HCEC 1CT (cell line): ENCODE data around the gene EEF2KMT.
"Not testable (repeated sequence)": the region's sequence is repeated elsewhere in the genome, so short reads cannot be mapped to it uniquely, and the experiment has no call there.

Experiments
- DNase-seq: peaks from one replicate; pipeline ENCODE4 v3.0.0-alpha.2; 2017

EEF2KMT gene

GRCh38 chr16:5095145-5095830, 2.3 kb downstream of the EEF2KMT start:
- DNase-seq, result not testable (repeated sequence)

- DNase-seq, result not testable (repeated sequence)
Measured at GRCh38 chr16:5093746-5094145, 3.8 kb downstream of the EEF2KMT start.

GRCh38 chr16:5093081-5093480, 4.5 kb downstream of the EEF2KMT start:
- DNase-seq, result not testable (repeated sequence)

GRCh38 chr16:5090592-5090991, 7.0 kb downstream of the EEF2KMT start:
- DNase-seq, result not testable (repeated sequence)

GRCh38 chr16:5089911-5090555, 7.6 kb downstream of the EEF2KMT start:
- DNase-seq, result not testable (repeated sequence)

- DNase-seq, result not testable (repeated sequence)
Measured at GRCh38 chr16:5088936-5089335, 8.7 kb downstream of the EEF2KMT start.

- DNase-seq, result not testable (repeated sequence)
Measured at GRCh38 chr16:5088086-5088790, 9.4 kb downstream of the EEF2KMT start.

- DNase-seq, result not testable (repeated sequence)
Measured at GRCh38 chr16:5085716-5086115, 11.9 kb downstream of the EEF2KMT start.

GRCh38 chr16:5084802-5085201, 12.8 kb downstream of the EEF2KMT start:
- DNase-seq, result peak; percentile 19

- not testable (repeated sequence) for DNase-seq
Measured at GRCh38 chr16:5084099-5084731, 13.4 kb downstream of the EEF2KMT start.

GRCh38 chr16:5083646-5084045, 13.9 kb downstream of the EEF2KMT start:
- not testable (repeated sequence) for DNase-seq

GRCh38 chr16:5080996-5081395, 16.6 kb downstream of the EEF2KMT start:
- not testable (repeated sequence) for DNase-seq

GRCh38 chr16:5080461-5080860, 17.1 kb downstream of the EEF2KMT start:
- DNase-seq, result not testable (repeated sequence)

- no peak for DNase-seq
Measured at GRCh38 chr16:5078626-5079025, 19.0 kb downstream of the EEF2KMT start.

GRCh38 chr16:5077304-5077703, 20.3 kb downstream of the EEF2KMT start:
- DNase-seq, result no peak

GRCh38 chr16:5075637-5076036, 22.0 kb downstream of the EEF2KMT start:
- no peak for DNase-seq

GRCh38 chr16:5073771-5074170, 23.8 kb downstream of the EEF2KMT start:
- not testable (repeated sequence) for DNase-seq

GRCh38 chr16:5073279-5073629, 24.3 kb downstream of the EEF2KMT start:
- DNase-seq, result peak; percentile 59

GRCh38 chr16:5072334-5073278, 25.0 kb downstream of the EEF2KMT start:
- DNase-seq, result no peak

GRCh38 chr16:5071681-5072333, 25.8 kb downstream of the EEF2KMT start, which contains the start of gene ALG1:
Gene ALG1, plus strand, starts transcription at chr16:5071843. Its CDS starts 7 bp downstream, at chr16:5071850.
- peak; percentile 82 for DNase-seq

- no peak for DNase-seq
Measured at GRCh38 chr16:5071341-5071680, 26.3 kb downstream of the EEF2KMT start.
